Measurements from ENCODE around the gene OTP. TPM values are rescaled to one million over a fixed set of nuclear protein-coding genes. Genes with fewer than 3 reads are reported as not detected.

The OTP gene
- total and polyA plus RNA-seq, 2 donors (not counting 1 experiment from before 2014, with no cell fraction given), result not detected

DNA sequence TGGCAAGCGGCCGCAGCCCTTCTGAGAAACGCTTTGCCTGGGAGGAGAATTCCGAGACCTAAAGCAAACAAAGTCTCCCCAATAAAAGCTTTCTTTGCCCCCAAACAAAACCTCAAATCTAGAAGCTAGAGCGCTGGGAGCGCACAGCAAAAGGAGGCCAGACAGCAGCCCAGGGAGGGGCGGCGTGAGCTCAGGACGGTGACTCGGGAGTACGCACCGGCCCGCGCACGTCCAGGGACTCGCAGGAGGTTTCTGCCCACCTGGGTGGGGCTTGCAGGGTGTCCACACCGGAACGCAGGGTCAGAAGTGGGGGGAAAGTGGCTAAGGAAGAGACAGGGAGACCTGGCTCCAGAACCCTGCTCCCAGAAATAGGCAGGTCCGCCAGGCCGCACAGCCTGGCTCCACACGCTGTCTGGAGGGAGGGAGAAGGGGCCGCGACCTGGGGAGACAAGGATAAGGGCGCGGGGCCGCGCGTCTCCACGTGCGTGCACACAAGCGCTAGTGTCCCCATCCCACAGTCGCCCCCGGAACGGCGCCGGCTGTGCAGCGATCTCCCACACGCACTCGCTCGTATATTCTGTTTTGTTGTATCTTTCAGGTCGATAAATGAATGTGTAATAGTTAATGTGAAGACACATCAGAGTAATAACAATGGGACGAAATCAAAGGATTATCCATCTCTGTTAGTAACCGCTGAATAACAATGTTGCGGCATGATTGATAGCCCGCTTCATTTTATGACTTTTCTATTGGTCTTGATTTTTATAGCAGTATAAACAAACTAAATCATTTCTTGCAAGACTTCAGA lies 2.3 kb upstream of the OTP start:
- no peak overlapping the region for H3K4me2 ChIP-seq (ENCODE audit: extremely low read depth, insufficient read depth, low read length)
- no peak overlapping the region for H3K4me3 ChIP-seq (replicated peaks in 1 of 4; ENCODE audit: control extremely low read depth in 1 of 4, insufficient read depth in 1 of 4, low read depth in 3 of 4, low read length in 4 of 4)
- peaks cover 2% of the 10 kb centered on the region for H4K20me1 ChIP-seq (ENCODE audit: control insufficient read depth, extremely low read depth, insufficient read depth, low read length)
- no peak for DNase-seq (ENCODE audit: low read depth in 2 of 2)
- no peak overlapping the region for H2AFZ ChIP-seq (ENCODE audit: low read length)
- H3K4me1 ChIP-seq (ENCODE audit: control insufficient read depth, extremely low read depth, insufficient read depth, low read length), result no peaks in the 10 kb centered on the region
- TF ChIP-seq EZH2 (IDR thresholded peaks at IDR 0.05; ENCODE audit: low read length, missing control alignments), result peak; percentile 19
- TF ChIP-seq, protein P1, sequence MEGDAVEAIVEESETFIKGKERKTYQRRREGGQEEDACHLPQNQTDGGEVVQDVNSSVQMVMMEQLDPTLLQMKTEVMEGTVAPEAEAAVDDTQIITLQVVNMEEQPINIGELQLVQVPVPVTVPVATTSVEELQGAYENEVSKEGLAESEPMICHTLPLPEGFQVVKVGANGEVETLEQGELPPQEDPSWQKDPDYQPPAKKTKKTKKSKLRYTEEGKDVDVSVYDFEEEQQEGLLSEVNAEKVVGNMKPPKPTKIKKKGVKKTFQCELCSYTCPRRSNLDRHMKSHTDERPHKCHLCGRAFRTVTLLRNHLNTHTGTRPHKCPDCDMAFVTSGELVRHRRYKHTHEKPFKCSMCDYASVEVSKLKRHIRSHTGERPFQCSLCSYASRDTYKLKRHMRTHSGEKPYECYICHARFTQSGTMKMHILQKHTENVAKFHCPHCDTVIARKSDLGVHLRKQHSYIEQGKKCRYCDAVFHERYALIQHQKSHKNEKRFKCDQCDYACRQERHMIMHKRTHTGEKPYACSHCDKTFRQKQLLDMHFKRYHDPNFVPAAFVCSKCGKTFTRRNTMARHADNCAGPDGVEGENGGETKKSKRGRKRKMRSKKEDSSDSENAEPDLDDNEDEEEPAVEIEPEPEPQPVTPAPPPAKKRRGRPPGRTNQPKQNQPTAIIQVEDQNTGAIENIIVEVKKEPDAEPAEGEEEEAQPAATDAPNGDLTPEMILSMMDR (conservative IDR thresholded peaks at IDR 0.05 in 1 of 2, IDR thresholded peaks at IDR 0.05 in 1 of 2; ENCODE audit: low read depth in 1 of 2, low read length in 2 of 2), result no peak
- H3K36me3 ChIP-seq (ENCODE audit: control insufficient read depth, insufficient read depth, low read length), result no peaks in the 10 kb centered on the region
- H3K27ac ChIP-seq (ENCODE audit: insufficient read depth, low read length), result no peak overlapping the region
- H3K9me3 ChIP-seq (ENCODE audit: control insufficient read depth, insufficient read depth, low read depth, low read length), result no peaks in the 10 kb centered on the region
- no peaks in the 10 kb centered on the region for H3K79me2 ChIP-seq (ENCODE audit: control insufficient read depth, insufficient read depth, low read length)
- peaks cover 87% of the 10 kb centered on the region for H3K27me3 ChIP-seq (ENCODE audit: control insufficient read depth, insufficient read depth, low read length)
- no peak overlapping the region for H3K9ac ChIP-seq (ENCODE audit: insufficient read depth, low read length)

DNA sequence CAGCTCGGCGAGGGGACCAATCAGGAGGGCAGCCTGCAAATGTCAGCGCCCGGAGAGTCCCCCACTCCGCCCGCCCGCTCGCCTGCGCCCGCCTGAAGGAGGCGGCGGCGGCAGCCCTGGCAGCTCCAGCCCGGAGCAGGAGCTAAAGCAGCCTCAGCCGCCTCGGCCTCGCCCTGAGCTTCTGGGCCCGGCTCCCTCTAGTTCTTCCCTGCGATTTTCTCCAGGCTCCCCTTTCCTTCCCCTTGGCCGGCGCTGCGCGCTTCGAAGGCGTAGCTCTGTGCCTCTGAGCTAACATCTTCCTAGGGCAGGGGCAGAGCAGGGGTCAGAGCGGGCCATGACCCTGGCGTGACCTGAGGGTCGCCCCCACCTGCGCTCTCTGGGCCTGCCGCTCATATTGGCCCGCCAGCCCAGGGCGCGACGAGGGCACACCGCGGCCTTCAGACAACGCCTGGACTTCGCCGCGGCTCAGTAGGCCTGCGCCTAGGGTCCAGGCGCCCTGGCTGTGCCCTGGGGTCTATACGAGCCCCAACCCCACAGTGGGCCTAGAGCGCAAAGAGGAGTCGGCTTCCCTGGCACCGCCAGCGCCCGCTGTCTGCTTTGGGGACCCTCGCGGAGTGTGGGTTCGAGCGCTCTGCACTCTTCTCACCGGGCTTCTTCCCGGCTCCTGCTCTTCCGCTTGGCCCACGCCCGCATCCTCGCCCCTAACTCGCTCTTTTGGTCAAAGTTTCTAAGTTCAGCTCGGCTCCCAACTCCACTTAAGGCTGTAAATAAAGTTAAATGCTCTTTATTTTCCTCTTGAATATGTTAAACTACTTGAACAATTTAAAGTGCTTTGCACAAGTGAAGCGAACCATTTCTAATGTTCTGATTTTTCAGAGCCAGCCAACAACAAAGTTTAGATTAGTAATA lies 504 bp upstream of the OTP start:
- H3K27ac ChIP-seq (ENCODE audit: insufficient read depth, low read length), result no peak overlapping the region
- TF ChIP-seq, protein P1 (conservative IDR thresholded peaks at IDR 0.05 in 1 of 2, IDR thresholded peaks at IDR 0.05 in 1 of 2; ENCODE audit: low read depth in 1 of 2, low read length in 2 of 2), result no peak
- peak; percentile 65 for TF ChIP-seq EZH2 (IDR thresholded peaks at IDR 0.05; ENCODE audit: low read length, missing control alignments)
- no peaks in the 10 kb centered on the region for H3K9me3 ChIP-seq (ENCODE audit: control insufficient read depth, insufficient read depth, low read depth, low read length)
- H4K20me1 ChIP-seq (ENCODE audit: control insufficient read depth, extremely low read depth, insufficient read depth, low read length), result peaks cover 2% of the 10 kb centered on the region
- H3K79me2 ChIP-seq (ENCODE audit: control insufficient read depth, insufficient read depth, low read length), result no peaks in the 10 kb centered on the region
- H3K36me3 ChIP-seq (ENCODE audit: control insufficient read depth, insufficient read depth, low read length), result no peaks in the 10 kb centered on the region
- no peak for DNase-seq (ENCODE audit: low read depth in 2 of 2)
- no peak overlapping the region for H3K4me3 ChIP-seq (replicated peaks in 1 of 4; ENCODE audit: control extremely low read depth in 1 of 4, insufficient read depth in 1 of 4, low read depth in 3 of 4, low read length in 4 of 4)
- no peak overlapping the region for H3K9ac ChIP-seq (ENCODE audit: insufficient read depth, low read length)
- H3K4me1 ChIP-seq (ENCODE audit: control insufficient read depth, extremely low read depth, insufficient read depth, low read length), result no peaks in the 10 kb centered on the region
- H3K27me3 ChIP-seq (ENCODE audit: control insufficient read depth, insufficient read depth, low read length), result peaks cover 81% of the 10 kb centered on the region
- no peak overlapping the region for H3K4me2 ChIP-seq (ENCODE audit: extremely low read depth, insufficient read depth, low read length)
- no peak overlapping the region for H2AFZ ChIP-seq (ENCODE audit: low read length)
